ENCODE measurements around the gene PPHLN1. TPM values are rescaled to one million over a fixed set of nuclear protein-coding genes. Genes with fewer than 3 reads are reported as not detected.

The PPHLN1 gene
- total RNA-seq, 1 donor, result 75.1 TPM

GRCh38 chr12:42482748-42483520 lies 157.0 kb downstream of the PPHLN1 start:
- peak overlapping the region; percentile 72 for H3K4me3 ChIP-seq (ENCODE audit: low read depth, low read length)
- peak; percentile 89 for TF ChIP-seq CTCF (IDR thresholded peaks at IDR 0.05; ENCODE audit: insufficient read depth, low read depth, low read length)
- peak; percentile 58 for DNase-seq (ENCODE audit: low read depth)

- no peak for DNase-seq (ENCODE audit: low read depth)
- TF ChIP-seq CTCF (IDR thresholded peaks at IDR 0.05; ENCODE audit: insufficient read depth, low read depth, low read length), result no peak
- H3K4me3 ChIP-seq (ENCODE audit: low read depth, low read length), result peak overlapping the region; percentile 72
Measured at GRCh38 chr12:42483521-42483790, 157.5 kb downstream of the PPHLN1 start.

GRCh38 chr12:42484996-42485395 lies 159.0 kb downstream of the PPHLN1 start:
- H3K4me3 ChIP-seq (ENCODE audit: low read depth, low read length), result no peak overlapping the region
- DNase-seq (ENCODE audit: low read depth), result no peak
- TF ChIP-seq CTCF (IDR thresholded peaks at IDR 0.05; ENCODE audit: insufficient read depth, low read depth, low read length), result no peak

DNA sequence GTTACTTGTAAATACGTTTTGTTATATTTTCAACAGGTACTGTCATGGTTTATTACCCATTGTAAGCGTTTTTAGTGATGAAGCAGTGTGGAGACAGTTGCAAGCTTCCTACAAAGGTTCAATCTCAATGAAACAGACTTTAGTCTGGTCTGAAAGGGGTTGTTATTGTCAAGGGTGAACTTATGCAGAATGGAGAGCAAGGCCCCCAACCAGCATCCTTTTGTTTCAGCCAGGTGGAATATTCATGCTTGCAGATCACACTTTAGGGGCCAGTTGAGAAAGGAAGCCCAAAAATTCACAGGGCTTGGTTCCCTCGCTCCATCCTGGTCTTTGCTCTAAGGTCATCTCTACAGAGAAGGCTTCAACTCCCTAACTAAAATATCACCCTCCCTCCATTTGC lies 159.9 kb downstream of the PPHLN1 start:
- DNase-seq (ENCODE audit: low read depth), result no peak
- no peak overlapping the region for H3K4me3 ChIP-seq (ENCODE audit: low read depth, low read length)
- no peak for TF ChIP-seq CTCF (IDR thresholded peaks at IDR 0.05; ENCODE audit: insufficient read depth, low read depth, low read length)

DNA sequence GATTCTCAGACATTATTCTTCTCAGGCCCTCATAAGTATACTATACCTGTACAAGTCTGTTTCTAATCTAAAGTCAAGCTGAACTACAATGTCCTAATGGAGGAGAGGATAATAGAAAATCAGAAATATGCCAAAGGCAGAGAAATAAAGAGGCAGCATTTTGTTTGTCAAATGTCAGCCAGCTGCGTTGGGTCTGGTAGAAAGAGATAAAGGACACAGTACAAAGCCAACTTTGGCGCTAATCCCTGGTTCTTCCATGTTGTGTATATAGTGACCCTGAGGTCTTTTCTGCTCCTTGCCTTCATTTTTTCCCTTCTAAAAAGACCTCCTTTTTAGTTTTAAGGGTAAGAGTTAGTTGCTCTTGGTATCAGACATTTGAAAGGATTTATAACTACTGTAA lies 160.4 kb downstream of the PPHLN1 start:
- TF ChIP-seq CTCF (IDR thresholded peaks at IDR 0.05; ENCODE audit: insufficient read depth, low read depth, low read length), result no peak
- DNase-seq (ENCODE audit: low read depth), result no peak
- no peak overlapping the region for H3K4me3 ChIP-seq (ENCODE audit: low read depth, low read length)

- no peak for TF ChIP-seq CTCF (IDR thresholded peaks at IDR 0.05; ENCODE audit: insufficient read depth, low read depth, low read length)
- no peak overlapping the region for H3K4me3 ChIP-seq (ENCODE audit: low read depth, low read length)
- DNase-seq (ENCODE audit: low read depth), result no peak
Measured at GRCh38 chr12:42490261-42490842, 164.4 kb downstream of the PPHLN1 start.

Small RNA genes within 50 kb of the gene (small RNA-seq; reads per million reads assigned to genes)
- not detected for gene MIR7851
- gene RF00019, result not detected
- not detected for gene RF00090
- gene RNU6-249P, result not detected

Other genes with a start within 250 kb of the PPHLN1 start
- 11.0 and 22.0 TPM in 2 replicates for gene GXYLT1, start 181.3 kb upstream of the PPHLN1 start, total RNA-seq
- 14.2 and 20.7 TPM in 2 replicates for gene YAF2, start 87.9 kb upstream of the PPHLN1 start, total RNA-seq
- 40.2 and 42.2 TPM in 2 replicates for gene ZCRB1, start 73 bp upstream of the PPHLN1 start, total RNA-seq

All from fibroblast of villous mesenchyme (primary cell).